H9 (cell line): ENCODE measurements around the gene ADTRP. TPM values are rescaled to one million over a fixed set of nuclear protein-coding genes. Genes with fewer than 3 reads are reported as not detected.

Source experiments
- DNase-seq: peaks from one replicate; pipeline ENCODE4 v3.0.0-alpha.2; 2017
- H2AFZ ChIP-seq: one replicate; pipeline ENCODE4 v1.6.1; 2013; ENCODE audit warnings: mild to moderate bottlenecking, low read length, control low read depth, moderate library complexity
- H2AK5ac ChIP-seq: 2 replicates; pipeline ENCODE4 v1.6.1; 2013; ENCODE audit warnings: low read length, control low read depth, mixed read lengths; ENCODE audit not compliant: insufficient read length
- H2BK120ac ChIP-seq: one replicate; pipeline ENCODE4 v1.6.1; 2013; ENCODE audit warnings: low read depth, mild to moderate bottlenecking, low read length, control low read depth, inconsistent platforms; ENCODE audit not compliant: poor library complexity, severe bottlenecking
- H2BK12ac ChIP-seq: 2 replicates; pipeline ENCODE4 v1.6.1; 2013; ENCODE audit warnings: low read length, control low read depth, mixed read lengths, low read depth; ENCODE audit not compliant: insufficient read length
- H2BK15ac ChIP-seq: 2 replicates; pipeline ENCODE4 v1.6.1; 2013; ENCODE audit warnings: low read depth, low read length, control low read depth
- H2BK20ac ChIP-seq: one replicate; pipeline ENCODE4 v1.6.1; 2013; ENCODE audit warnings: low read depth, mild to moderate bottlenecking, low read length, control low read depth, inconsistent platforms; ENCODE audit not compliant: poor library complexity, severe bottlenecking
- H2BK5ac ChIP-seq: 2 replicates; pipeline ENCODE4 v1.6.1; 2013; ENCODE audit warnings: low read length, control low read depth, mixed read lengths; ENCODE audit not compliant: insufficient read length
- H3K14ac ChIP-seq: 2 replicates; pipeline ENCODE4 v1.6.1; 2013; ENCODE audit warnings: low read length, control low read depth; ENCODE audit not compliant: insufficient read depth
- H3K18ac ChIP-seq: 2 replicates; pipeline ENCODE4 v1.6.1; 2013; ENCODE audit warnings: low read depth, mild to moderate bottlenecking, mixed read lengths, low read length, control low read depth; ENCODE audit not compliant: insufficient read length
- H3K23ac ChIP-seq: 2 replicates; pipeline ENCODE4 v1.6.1; 2013; ENCODE audit warnings: low read length, control low read depth, mixed read lengths, low read depth; ENCODE audit not compliant: insufficient read length
- H3K23me2 ChIP-seq: 2 replicates; pipeline ENCODE4 v1.6.1; 2013; ENCODE audit warnings: low read depth, mild to moderate bottlenecking, mixed read lengths, low read length, control low read depth; ENCODE audit not compliant: insufficient read length, poor library complexity, severe bottlenecking
- H3K27ac ChIP-seq: 2 replicates; pipeline ENCODE4 v1.5.1; 2013; ENCODE audit warnings: low read length, control low read depth, mixed read lengths, low read depth; ENCODE audit not compliant: insufficient read length
- H3K27me3 ChIP-seq: 2 replicates; pipeline ENCODE4 v1.6.1; 2013; ENCODE audit warnings: low read length, control low read depth, inconsistent platforms; ENCODE audit not compliant: insufficient read depth
- H3K4ac ChIP-seq: 2 replicates; pipeline ENCODE4 v1.6.1; 2013; ENCODE audit warnings: low read depth, mild to moderate bottlenecking, control low read depth, inconsistent platforms, low read length, moderate library complexity
- H3K4me1 ChIP-seq: 2 replicates; pipeline ENCODE4 v1.6.1; 2013; ENCODE audit warnings: low read length, control low read depth, inconsistent platforms; ENCODE audit not compliant: insufficient read depth
- H3K4me2 ChIP-seq: 2 replicates; pipeline ENCODE4 v1.6.1; 2013; ENCODE audit warnings: low read length, control low read depth, mixed read lengths; ENCODE audit not compliant: insufficient read length, insufficient read depth
- H3K56ac ChIP-seq: 2 replicates; pipeline ENCODE4 v1.6.1; 2013; ENCODE audit warnings: low read depth, mild to moderate bottlenecking, mixed read lengths, low read length, control low read depth; ENCODE audit not compliant: insufficient read length
- H3K79me1 ChIP-seq: 2 replicates; pipeline ENCODE4 v1.6.1; 2013; ENCODE audit warnings: low read depth, mild to moderate bottlenecking, moderate library complexity, low read length, control low read depth, inconsistent platforms; ENCODE audit not compliant: insufficient read depth, poor library complexity, severe bottlenecking
- H3K79me2 ChIP-seq: 2 replicates; pipeline ENCODE4 v1.6.1; 2013; ENCODE audit warnings: low read length, control low read depth, inconsistent platforms; ENCODE audit not compliant: insufficient read depth
- H3K9ac ChIP-seq: 2 replicates; pipeline ENCODE4 v1.6.1; 2013; ENCODE audit warnings: low read length, control low read depth, mixed read lengths; ENCODE audit not compliant: insufficient read length; ENCODE audit errors: extremely low read depth
- H3K9me3 ChIP-seq: one replicate; pipeline ENCODE4 v1.6.1; 2013; ENCODE audit warnings: low read depth, low read length, inconsistent platforms; ENCODE audit not compliant: control insufficient read depth
- H3T11ph ChIP-seq: one replicate; pipeline ENCODE4 v1.6.1; 2013; ENCODE audit warnings: mild to moderate bottlenecking, low read length, control low read depth, inconsistent platforms
- H4K20me1 ChIP-seq: one replicate; pipeline ENCODE4 v1.6.1; 2013; ENCODE audit not compliant: control insufficient read depth, insufficient read length, insufficient read depth
- H4K5ac ChIP-seq: 2 replicates; pipeline ENCODE4 v1.6.1; 2013; ENCODE audit warnings: low read depth, mild to moderate bottlenecking, mixed read lengths, low read length, control low read depth; ENCODE audit not compliant: insufficient read length
- H4K8ac ChIP-seq: replicated peaks from 2 replicates; pipeline ENCODE4 v1.6.1; 2013; ENCODE audit warnings: low read length, control low read depth, mixed read lengths, low read depth; ENCODE audit not compliant: insufficient read length
- H4K91ac ChIP-seq: 2 replicates; pipeline ENCODE4 v1.6.1; 2013; ENCODE audit warnings: low read depth, mild to moderate bottlenecking, moderate library complexity, mixed read lengths, low read length, control low read depth; ENCODE audit not compliant: insufficient read length
- H3K27ac Mint-ChIP-seq, 3 experiments: 2 replicates in 2 of 3; 3 replicates in 1 of 3; pipeline ENCODE4 v1.8.0; 2020 to 2021; ENCODE audit warnings: mixed read lengths in 3 of 3, mild to moderate bottlenecking in 1 of 3, moderate library complexity in 1 of 3
- H3K27me3 Mint-ChIP-seq: 2 replicates; pipeline ENCODE4 v1.8.0; 2021; ENCODE audit warnings: low read depth, mild to moderate bottlenecking, moderate library complexity, mixed read lengths
- H3K36me3 Mint-ChIP-seq, 3 experiments: 2 replicates in 2 of 3; 3 replicates in 1 of 3; pipeline ENCODE4 v1.8.0; 2020 to 2021; ENCODE audit warnings: low read depth in 3 of 3, mixed read lengths in 3 of 3; ENCODE audit not compliant: insufficient read depth in 1 of 3
- H3K4me1 Mint-ChIP-seq, 2 experiments: 2 replicates each; pipeline ENCODE4 v1.8.0; 2020; ENCODE audit warnings: mixed read lengths in 2 of 2
- H3K4me3 Mint-ChIP-seq, 2 experiments: 2 replicates in 1 of 2; 3 replicates in 1 of 2; pipeline ENCODE4 v1.8.0; 2020 to 2021; ENCODE audit warnings: mild to moderate bottlenecking in 2 of 2, mixed read lengths in 2 of 2, moderate library complexity in 1 of 2
- H3K9me3 Mint-ChIP-seq, 2 experiments: 2 replicates in 1 of 2; 3 replicates in 1 of 2; pipeline ENCODE4 v1.8.0; 2020; ENCODE audit warnings: mild to moderate bottlenecking in 2 of 2, mixed read lengths in 2 of 2, moderate library complexity in 1 of 2
- WGBS: extraction: QIAGEN DNeasy Blood & Tissue Kit; methylation state at CpG from one replicate; pipeline ENCODE4 v1.1.7; 2013; ENCODE audit warnings: missing lambda C conversion rate, low lambda C conversion rate, mixed read lengths; ENCODE audit not compliant: insufficient read length; ENCODE audit errors: extremely low coverage; 5-methylcytosine and 5-hydroxymethylcytosine counted together
- total RNA-seq: library from RNA; stranded (reverse); gene quantifications from 2 replicates; pipeline ENCODE4 v1.2.1, GENCODE V29; 2021
- TF ChIP-seq, protein P1 (sequence below): fragments of 200-600 bp; sonication (generic); conservative IDR thresholded peaks from 3 replicates; pipeline ENCODE4 v1.8.0; 2021; ENCODE audit warnings: antibody characterized with exemption, mild to moderate bottlenecking

ADTRP gene
- total RNA-seq, 1 experiment from 2014 or later, result not detected

- Histone ChIP-seq H2BK20ac (no peak overlapping the region), H2BK5ac (no peak overlapping the region), H2BK15ac (no peak overlapping the region), H2BK12ac (no peak overlapping the region), H3K23me2 (no peaks in the 10 kb centered on the region), H2AFZ (no peak overlapping the region), H3K4me2 (no peak overlapping the region), H2BK120ac (no peak overlapping the region), H3K9me3 (no peaks in the 10 kb centered on the region), H2AK5ac (no peak overlapping the region), H3K27ac (no peak overlapping the region), H3K79me2 (no peaks in the 10 kb centered on the region), H3K79me1 (no peaks in the 10 kb centered on the region), H3K4ac (no peak overlapping the region), H3K14ac (no peak overlapping the region), H3K18ac (no peak overlapping the region), H4K8ac (no peak overlapping the region), H3K27me3 (no peaks in the 10 kb centered on the region), H3T11ph (no peak overlapping the region), H3K4me1 (no peaks in the 10 kb centered on the region; the same call in 1 of the 2 replicates), H3K23ac (no peak overlapping the region), H3K56ac (no peak overlapping the region), H4K5ac (no peak overlapping the region), H4K20me1 (no peaks in the 10 kb centered on the region), H4K91ac (no peak overlapping the region), H3K9ac (no peak overlapping the region)
- Mint-ChIP-seq H3K4me1 (peaks cover 34 to 36% of the 10 kb centered on the region in 2 experiments), H3K9me3 (no peaks in the 10 kb centered on the region), H3K27ac (no peak overlapping the region), H3K4me3 (no peak overlapping the region), H3K27me3 (no peaks in the 10 kb centered on the region), H3K36me3 (no peaks in the 10 kb centered on the region)
- no peak for DNase-seq
- TF ChIP-seq, protein P1, sequence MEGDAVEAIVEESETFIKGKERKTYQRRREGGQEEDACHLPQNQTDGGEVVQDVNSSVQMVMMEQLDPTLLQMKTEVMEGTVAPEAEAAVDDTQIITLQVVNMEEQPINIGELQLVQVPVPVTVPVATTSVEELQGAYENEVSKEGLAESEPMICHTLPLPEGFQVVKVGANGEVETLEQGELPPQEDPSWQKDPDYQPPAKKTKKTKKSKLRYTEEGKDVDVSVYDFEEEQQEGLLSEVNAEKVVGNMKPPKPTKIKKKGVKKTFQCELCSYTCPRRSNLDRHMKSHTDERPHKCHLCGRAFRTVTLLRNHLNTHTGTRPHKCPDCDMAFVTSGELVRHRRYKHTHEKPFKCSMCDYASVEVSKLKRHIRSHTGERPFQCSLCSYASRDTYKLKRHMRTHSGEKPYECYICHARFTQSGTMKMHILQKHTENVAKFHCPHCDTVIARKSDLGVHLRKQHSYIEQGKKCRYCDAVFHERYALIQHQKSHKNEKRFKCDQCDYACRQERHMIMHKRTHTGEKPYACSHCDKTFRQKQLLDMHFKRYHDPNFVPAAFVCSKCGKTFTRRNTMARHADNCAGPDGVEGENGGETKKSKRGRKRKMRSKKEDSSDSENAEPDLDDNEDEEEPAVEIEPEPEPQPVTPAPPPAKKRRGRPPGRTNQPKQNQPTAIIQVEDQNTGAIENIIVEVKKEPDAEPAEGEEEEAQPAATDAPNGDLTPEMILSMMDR, result no peak
- WGBS, result no CpG with 5 or more reads among the region's 3 CpGs
Observed at GRCh38 chr6:11804701-11805100, 26.1 kb upstream of the ADTRP start.
